ENCODE results near the gene PPP1R16B.

Gene PPP1R16B

DNA sequence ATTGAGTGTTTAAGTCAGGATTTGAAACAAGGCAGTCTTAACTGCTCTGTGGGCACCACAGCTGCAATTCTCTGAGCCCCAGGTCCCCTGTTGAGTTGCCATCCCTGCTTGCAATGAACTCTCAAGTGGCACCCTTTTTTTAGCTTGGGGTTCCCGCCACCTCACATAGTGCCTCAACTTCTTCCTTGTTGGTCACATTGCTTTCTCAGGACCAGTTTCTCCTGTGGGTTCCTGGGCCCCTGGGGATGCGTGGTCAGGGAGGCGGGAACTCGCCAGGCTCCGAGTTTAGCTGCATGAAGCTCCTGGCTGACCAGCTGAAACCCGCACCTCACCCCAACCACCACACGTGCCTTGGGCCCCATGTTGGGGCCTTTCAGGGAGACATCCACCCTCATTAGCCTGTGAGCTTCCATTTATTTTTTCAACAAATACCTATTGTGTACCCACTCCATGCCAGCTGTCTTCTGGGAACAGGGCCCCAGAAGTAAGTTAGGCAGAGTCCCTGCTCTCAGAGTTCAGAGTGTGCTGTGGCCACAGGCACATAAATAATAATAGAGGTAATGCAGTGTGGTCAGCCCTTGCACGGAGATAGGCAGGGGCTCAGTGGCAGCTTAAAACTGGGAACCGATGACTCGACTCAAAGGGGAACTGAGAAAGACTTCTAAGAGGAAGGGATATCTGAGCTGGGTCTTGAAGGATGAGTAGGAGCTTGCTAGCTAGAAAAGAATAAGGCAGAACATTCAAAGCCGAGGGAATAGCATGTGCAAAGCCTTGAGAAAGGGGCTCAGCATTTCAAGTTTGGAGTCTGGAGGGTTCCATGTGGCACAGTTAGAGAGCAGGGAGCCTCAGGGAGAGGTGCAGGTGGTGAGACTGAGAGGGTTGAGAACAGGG is 86.8 kb downstream of the PPP1R16B start:
- Mint-ChIP-seq H3K4me3 (no peak overlapping the region), H3K36me3 (ENCODE audit: low read depth) (peaks cover 28% of the 10 kb centered on the region)

DNA sequence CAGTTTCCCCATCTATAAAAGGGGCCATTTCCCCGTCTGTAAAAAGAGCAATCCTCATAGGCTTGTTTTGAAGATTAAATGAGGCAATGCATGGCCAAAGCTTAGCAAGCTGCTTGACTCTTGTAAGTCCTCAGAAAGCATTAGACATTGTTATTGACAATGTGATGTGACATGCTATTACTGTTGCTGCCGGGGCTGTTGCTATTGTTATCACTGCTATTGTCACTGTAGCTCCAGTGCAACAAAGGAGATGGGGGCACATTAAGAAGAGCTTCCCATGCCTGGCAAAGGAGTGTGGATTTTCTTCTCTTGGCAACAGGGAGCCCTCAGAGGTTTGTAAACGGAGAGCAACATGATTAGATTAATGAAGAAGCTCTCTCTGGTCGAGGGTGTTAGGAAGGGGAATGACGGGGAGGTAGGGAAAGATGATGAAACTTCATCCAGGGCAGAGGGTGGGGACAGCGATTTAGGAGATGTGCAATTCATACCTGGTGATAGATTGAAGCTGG is 87.6 kb downstream of the PPP1R16B start:
- Mint-ChIP-seq H3K36me3 (ENCODE audit: low read depth) (peaks cover 35% of the 10 kb centered on the region), H3K4me1 (ENCODE audit: low read depth) (peaks cover 38% of the 10 kb centered on the region), H3K4me3 (peak overlapping the region; percentile 73), H3K9me3 (no peaks in the 10 kb centered on the region), H3K27ac (peak overlapping the region; percentile 92), H3K27me3 (ENCODE audit: low read depth) (no peaks in the 10 kb centered on the region)

More for the DNA sequence above, 86.8 kb downstream of the PPP1R16B start:
- peaks cover 38% of the 10 kb centered on the region for H3K4me1 Mint-ChIP-seq (ENCODE audit: low read depth)
- H3K27me3 Mint-ChIP-seq (ENCODE audit: low read depth) = no peaks in the 10 kb centered on the region
- H3K27ac Mint-ChIP-seq = peak overlapping the region; percentile 92
- no peaks in the 10 kb centered on the region for H3K9me3 Mint-ChIP-seq

DNA sequence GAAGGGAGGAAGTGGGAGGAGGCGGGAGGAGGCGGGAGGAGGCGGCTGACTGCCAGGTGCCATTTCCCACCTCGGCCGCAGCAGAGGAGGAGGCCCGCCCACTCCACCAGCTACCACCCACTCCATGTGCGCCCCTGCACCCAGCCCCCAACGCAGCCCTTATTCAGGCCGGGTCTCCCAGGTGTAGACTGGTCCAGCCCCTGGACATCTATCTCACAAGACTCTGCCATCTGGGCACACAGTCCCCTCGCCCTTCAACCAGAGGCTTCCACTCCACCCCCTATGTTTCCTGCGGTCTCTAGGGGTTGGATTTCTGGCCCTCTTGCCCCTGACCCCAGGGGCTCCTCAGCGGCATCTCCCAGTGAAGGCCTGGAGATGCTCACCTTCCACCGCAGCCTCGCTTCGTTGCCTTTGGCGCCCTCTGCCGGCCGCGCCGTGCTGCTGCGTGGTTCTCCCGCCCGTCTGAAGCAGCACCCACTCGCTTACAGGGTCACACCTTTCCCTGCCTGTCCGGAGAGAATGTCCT is 88.1 kb downstream of the PPP1R16B start:
- Mint-ChIP-seq H3K27ac (peak overlapping the region; percentile 92), H3K4me3 (peak overlapping the region; percentile 73), H3K27me3 (ENCODE audit: low read depth) (no peaks in the 10 kb centered on the region), H3K36me3 (ENCODE audit: low read depth) (peaks cover 38% of the 10 kb centered on the region), H3K4me1 (ENCODE audit: low read depth) (peaks cover 38% of the 10 kb centered on the region), H3K9me3 (no peaks in the 10 kb centered on the region)

DNA sequence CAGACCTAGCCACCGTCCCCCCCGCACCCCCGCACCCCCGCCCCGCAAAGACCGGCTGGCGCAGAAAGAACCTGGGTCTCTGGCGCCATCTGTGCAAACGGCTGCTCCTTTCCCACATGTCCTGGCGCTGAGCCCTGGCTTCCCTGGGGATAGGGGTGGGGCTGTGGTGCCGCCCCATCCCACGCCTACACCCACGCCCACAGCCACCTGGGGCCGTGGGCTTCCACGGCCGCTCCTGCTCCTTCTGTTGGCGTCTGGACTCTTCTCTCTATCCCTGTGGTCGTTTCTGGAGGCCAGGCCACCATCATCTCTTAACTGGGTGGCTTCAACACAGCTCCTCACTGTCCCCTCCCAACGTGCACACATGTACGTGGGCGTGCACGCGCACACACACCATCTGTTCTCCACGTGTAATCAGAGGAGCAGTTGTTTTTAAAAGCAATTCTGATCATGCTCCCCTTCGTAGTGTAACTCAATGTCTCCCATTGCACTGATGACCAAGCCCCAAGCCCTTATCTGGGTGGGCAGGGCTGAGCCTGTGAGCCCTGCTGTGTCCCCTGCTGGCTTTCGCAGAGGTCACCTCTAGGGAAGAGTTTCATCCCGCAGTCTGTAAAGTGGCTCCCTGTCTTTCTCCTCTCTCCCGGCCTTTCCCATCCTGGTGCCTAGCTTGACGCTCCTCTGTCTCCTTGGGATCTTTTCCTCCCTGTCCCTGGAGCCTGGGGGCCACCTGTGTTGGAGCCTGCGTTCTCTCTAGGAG is 88.8 kb downstream of the PPP1R16B start:
- Mint-ChIP-seq H3K9me3 (no peaks in the 10 kb centered on the region), H3K27me3 (ENCODE audit: low read depth) (no peaks in the 10 kb centered on the region), H3K4me3 (peak overlapping the region; percentile 20), H3K4me1 (ENCODE audit: low read depth) (peaks cover 38% of the 10 kb centered on the region), H3K27ac (peak overlapping the region; percentile 92), H3K36me3 (ENCODE audit: low read depth) (peaks cover 38% of the 10 kb centered on the region)

DNA sequence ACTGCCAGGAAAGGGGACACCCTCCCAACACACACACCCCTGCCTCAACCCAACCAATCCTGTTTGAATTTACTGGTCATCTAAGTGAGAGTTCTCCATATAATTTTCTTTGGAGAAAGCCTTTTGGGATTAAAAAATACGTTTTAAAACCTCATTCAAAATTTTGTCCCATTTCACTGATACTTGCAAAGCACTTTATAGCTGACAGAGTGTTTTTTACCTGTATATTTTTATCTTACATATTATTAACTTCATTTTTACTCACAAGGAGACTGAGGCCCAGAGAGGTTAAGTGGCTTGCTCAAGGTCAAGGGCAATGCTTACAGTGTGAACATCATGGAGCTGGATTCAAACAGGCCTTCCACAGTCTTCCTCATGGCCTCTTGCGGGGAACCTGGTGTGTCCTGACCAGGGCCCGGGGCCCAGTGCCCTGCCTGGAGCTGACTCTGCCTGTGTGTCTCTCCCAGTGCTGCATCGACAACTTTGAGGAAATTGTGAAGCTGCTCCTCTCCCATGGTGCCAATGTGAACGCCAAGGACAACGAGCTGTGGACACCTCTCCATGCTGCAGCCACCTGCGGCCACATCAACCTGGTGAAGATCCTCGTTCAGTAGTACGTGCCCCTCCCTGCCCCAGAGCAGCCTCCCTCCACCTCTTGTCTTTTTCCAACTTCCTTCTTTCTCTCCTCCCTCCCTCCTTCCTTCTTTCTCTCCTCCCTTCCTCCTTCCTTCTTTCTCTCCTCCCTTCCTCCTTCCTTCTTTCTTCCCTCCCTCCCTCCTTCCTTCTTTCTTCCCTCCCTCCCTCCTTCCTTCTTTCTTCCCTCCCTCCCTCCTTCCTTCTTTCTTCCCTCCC is 89.8 kb downstream of the PPP1R16B start:
- Mint-ChIP-seq H3K27ac (no peak overlapping the region), H3K9me3 (no peaks in the 10 kb centered on the region), H3K4me3 (no peak overlapping the region), H3K4me1 (ENCODE audit: low read depth) (peaks cover 34% of the 10 kb centered on the region), H3K36me3 (ENCODE audit: low read depth) (peaks cover 35% of the 10 kb centered on the region), H3K27me3 (ENCODE audit: low read depth) (no peaks in the 10 kb centered on the region)

DNA sequence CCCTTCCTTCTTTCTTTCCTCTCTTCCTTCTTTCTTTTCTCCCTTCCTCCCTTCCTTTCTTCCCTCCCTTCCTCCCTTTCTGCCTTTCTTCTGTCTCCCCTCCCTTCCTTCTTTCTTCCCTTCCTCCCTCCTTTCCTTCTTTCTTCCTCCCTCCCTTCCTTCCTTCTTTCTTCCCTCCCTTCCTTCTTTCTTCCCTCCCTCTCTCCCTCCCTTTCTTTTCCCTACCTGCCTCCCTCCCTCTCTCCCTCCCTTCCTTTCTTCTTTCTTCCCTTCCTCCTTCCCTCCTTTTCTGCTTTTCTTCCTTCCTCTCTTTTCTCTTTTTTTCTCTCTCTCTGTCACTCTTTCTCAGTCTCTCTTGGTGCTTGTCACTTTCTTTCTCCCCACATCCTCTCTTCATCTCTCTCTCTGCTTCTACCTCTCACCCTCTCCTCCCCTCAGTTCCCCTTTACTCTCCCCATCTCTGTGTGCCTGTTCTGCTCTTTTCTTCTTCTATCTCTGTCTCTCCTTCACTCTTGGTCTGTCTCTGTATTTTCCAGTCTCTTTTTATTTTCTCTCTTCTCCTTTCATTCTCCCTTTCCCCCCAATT is 90.6 kb downstream of the PPP1R16B start:
- Mint-ChIP-seq H3K36me3 (ENCODE audit: low read depth) (peaks cover 35% of the 10 kb centered on the region), H3K27ac (peak overlapping the region; percentile 77)

DNA sequence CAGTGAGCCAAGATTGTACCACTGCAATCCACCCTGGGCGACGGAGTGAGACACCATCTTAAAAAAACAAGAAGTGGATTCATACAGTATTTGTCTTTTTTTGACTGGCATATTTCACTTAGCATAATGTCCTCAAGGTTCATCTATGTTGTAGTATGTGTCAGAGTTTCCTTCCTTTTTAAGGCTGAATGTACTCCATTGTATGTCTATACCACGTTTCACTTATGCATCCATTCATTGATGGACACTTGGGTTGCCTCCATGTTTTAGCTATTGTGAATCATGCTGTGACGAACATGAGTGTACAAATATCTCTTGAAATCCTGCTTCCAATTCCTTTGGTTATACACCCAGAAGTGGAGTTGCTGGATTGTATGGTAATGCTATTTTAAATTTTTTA is 91.8 kb downstream of the PPP1R16B start:
- Mint-ChIP-seq H3K36me3 (ENCODE audit: low read depth) (peaks cover 42% of the 10 kb centered on the region), H3K27me3 (ENCODE audit: low read depth) (no peaks in the 10 kb centered on the region), H3K4me3 (no peak overlapping the region), H3K9me3 (no peaks in the 10 kb centered on the region), H3K4me1 (ENCODE audit: low read depth) (peaks cover 28% of the 10 kb centered on the region), H3K27ac (no peak overlapping the region)

More for the DNA sequence above, 90.6 kb downstream of the PPP1R16B start:
- Mint-ChIP-seq H3K4me1 (ENCODE audit: low read depth) (peaks cover 31% of the 10 kb centered on the region), H3K27me3 (ENCODE audit: low read depth) (no peaks in the 10 kb centered on the region), H3K4me3 (peak overlapping the region; percentile 3), H3K9me3 (no peaks in the 10 kb centered on the region)

DNA sequence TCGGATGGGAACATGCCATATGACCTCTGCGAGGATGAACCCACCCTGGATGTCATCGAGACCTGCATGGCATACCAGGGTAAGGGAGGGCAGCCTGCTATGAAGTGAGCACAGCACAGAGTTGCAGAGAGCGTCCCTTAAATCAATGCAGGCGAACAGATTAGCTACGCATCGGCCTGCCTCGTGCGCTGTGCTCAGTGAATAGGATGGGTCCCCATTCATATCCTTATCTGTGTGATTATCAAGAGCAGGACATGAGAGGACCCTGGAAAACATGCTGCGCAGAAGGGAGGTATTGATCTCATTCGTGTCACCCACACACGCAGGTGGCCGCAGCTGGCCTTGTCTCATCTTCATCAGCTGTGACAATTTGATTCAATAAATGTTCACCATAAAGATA is 95.1 kb downstream of the PPP1R16B start:
- H3K9me3 Mint-ChIP-seq = peaks cover 15% of the 10 kb centered on the region
- H3K36me3 Mint-ChIP-seq (ENCODE audit: low read depth) = peaks cover 57% of the 10 kb centered on the region
- peaks cover 12% of the 10 kb centered on the region for H3K4me1 Mint-ChIP-seq (ENCODE audit: low read depth)
- H3K27me3 Mint-ChIP-seq (ENCODE audit: low read depth) = no peaks in the 10 kb centered on the region
- H3K4me3 Mint-ChIP-seq = no peak overlapping the region
- no peak overlapping the region for H3K27ac Mint-ChIP-seq

DNA sequence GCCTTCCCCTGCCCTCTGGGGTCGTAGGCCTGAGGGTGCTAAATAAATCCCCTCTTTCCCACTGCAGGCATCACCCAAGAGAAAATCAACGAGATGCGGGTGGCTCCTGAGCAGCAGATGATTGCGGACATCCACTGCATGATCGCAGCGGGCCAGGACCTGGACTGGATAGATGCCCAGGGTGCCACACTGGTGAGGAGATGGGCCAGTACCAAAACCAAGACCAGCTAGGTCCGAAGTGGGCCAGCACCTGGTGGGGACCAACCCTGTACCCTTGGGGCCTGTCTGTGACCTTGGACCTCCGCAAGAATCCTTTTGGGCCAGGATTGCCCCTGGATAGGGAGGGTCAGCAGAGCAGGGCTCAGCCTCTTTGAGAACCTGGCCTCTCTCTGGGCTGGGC is 97.1 kb downstream of the PPP1R16B start:
- H3K36me3 Mint-ChIP-seq (ENCODE audit: low read depth) = peaks cover 59% of the 10 kb centered on the region
- H3K4me1 Mint-ChIP-seq (ENCODE audit: low read depth) = peaks cover 12% of the 10 kb centered on the region
- H3K27me3 Mint-ChIP-seq (ENCODE audit: low read depth) = no peaks in the 10 kb centered on the region
- no peak overlapping the region for H3K4me3 Mint-ChIP-seq
- no peak overlapping the region for H3K27ac Mint-ChIP-seq
- H3K9me3 Mint-ChIP-seq = peaks cover 15% of the 10 kb centered on the region

DNA sequence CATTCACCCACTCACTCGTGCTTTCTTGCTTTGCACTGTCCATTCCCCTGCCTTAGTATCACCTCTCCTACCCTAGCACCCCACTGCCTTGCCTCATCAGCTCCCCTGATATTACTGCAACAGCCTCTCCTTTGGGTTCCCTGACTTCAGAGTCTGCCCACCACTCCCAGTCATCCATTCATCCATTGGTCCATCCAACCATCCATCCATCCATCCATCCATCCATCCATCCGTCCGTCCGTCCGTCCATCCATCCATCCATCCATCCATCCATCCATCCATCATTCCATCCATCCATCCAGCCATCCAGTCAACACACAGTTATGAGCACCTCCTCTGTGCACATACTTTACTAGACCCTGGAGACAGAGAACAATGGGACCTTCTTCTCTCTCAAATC is 97.8 kb downstream of the PPP1R16B start:
- Mint-ChIP-seq H3K4me1 (ENCODE audit: low read depth) (peaks cover 12% of the 10 kb centered on the region), H3K4me3 (no peak overlapping the region), H3K36me3 (ENCODE audit: low read depth) (peaks cover 58% of the 10 kb centered on the region), H3K27ac (peak overlapping the region; percentile 32), H3K9me3 (peaks cover 15% of the 10 kb centered on the region), H3K27me3 (ENCODE audit: low read depth) (no peaks in the 10 kb centered on the region)

DNA sequence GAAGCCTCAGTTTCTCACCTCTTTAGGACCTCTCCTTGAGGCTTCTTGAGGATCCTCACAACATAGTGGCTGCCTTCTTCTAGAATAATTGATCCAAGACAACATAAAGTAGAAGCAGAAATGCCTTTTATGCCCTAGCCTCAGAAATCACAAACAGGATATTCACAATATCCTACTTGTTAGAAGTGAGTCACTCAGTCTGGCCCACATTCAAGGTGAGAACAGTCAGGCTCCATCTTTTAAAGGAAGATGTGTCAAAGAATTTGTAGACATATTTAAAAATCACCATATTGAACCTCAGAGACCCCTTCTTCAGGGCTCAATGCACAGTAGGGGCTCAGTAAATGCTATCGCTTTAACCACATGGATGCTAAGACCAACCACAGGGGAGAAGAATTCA is 99.9 kb downstream of the PPP1R16B start:
- H3K27ac Mint-ChIP-seq = no peak overlapping the region

DNA sequence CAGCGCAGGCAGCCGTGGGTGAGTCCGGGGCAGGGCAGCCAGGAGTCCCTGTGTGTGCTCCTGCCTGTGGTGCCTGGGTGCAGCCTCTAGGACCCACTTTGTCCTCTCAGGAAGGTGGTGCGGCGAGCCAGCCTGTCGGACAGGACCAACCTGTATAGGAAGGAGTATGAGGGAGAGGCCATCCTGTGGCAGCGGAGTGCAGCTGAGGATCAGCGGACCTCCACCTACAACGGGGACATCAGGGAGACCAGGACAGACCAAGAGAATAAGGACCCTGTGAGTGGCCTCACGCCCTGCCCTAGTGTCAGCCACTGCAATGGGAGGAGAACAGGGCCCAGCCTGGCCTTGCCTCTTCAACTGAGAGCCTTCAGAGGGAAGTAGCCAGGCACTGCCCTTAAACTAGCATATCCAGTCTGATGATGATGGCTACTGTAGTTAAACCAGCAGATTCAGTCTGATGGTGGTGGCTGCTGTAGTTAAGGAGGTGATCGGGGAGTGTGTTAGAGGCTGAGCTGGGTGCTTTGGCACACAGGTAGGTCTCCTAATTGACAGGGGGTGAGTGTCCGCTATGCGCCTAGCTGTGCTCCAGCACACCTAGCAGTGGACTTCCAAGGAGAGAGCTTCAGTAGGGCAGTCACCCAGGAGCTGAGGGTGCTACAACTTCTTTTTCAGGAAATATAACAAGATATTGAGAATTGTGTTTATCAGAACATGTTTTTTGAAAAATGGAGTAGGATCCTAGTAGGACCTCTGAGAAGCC is 102.6 kb downstream of the PPP1R16B start:
- Mint-ChIP-seq H3K36me3 (ENCODE audit: low read depth) (peaks cover 49% of the 10 kb centered on the region), H3K4me1 (ENCODE audit: low read depth) (peaks cover 14% of the 10 kb centered on the region), H3K9me3 (peaks cover 15% of the 10 kb centered on the region), H3K27me3 (ENCODE audit: low read depth) (no peaks in the 10 kb centered on the region), H3K4me3 (no peak overlapping the region), H3K27ac (peak overlapping the region; percentile 16)

More for the DNA sequence above, 99.9 kb downstream of the PPP1R16B start:
- no peaks in the 10 kb centered on the region for H3K27me3 Mint-ChIP-seq (ENCODE audit: low read depth)
- peaks cover 14% of the 10 kb centered on the region for H3K4me1 Mint-ChIP-seq (ENCODE audit: low read depth)
- H3K9me3 Mint-ChIP-seq = peaks cover 15% of the 10 kb centered on the region
- no peak overlapping the region for H3K4me3 Mint-ChIP-seq
- peaks cover 62% of the 10 kb centered on the region for H3K36me3 Mint-ChIP-seq (ENCODE audit: low read depth)

DNA sequence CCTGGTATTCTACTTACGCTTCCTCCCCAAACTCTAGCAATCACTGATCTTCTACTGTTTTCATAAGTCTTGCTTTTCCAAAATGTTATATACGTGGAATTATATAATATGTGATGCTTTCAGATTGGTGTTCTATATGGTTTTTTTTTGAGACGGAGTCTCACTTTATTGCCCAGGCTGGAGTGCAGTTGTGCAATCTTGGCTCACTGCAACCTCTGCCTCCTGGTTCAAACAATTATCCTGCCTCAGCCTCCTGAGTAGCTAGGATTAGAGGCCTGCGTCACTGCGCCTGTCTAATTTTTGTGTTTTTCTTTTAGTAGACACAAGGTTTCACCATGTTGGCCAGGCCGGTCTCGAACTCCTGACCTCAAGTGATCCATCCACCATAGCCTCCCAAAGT is 109.9 kb downstream of the PPP1R16B start:
- Mint-ChIP-seq H3K9me3 (no peaks in the 10 kb centered on the region), H3K4me3 (no peak overlapping the region), H3K4me1 (ENCODE audit: low read depth) (peaks cover under 1% of the 10 kb centered on the region), H3K36me3 (ENCODE audit: low read depth) (peaks cover 33% of the 10 kb centered on the region), H3K27me3 (ENCODE audit: low read depth) (no peaks in the 10 kb centered on the region), H3K27ac (no peak overlapping the region)
